Activated T-cell treated with anti-CD3 and anti-CD28 coated beads for 4 hours (primary cell): ENCODE results near the gene ZNF750.

Experiments
- DNase-seq: peaks from one replicate; pipeline ENCODE4 v3.0.0-alpha.2; 2020

Gene ZNF750

DNA sequence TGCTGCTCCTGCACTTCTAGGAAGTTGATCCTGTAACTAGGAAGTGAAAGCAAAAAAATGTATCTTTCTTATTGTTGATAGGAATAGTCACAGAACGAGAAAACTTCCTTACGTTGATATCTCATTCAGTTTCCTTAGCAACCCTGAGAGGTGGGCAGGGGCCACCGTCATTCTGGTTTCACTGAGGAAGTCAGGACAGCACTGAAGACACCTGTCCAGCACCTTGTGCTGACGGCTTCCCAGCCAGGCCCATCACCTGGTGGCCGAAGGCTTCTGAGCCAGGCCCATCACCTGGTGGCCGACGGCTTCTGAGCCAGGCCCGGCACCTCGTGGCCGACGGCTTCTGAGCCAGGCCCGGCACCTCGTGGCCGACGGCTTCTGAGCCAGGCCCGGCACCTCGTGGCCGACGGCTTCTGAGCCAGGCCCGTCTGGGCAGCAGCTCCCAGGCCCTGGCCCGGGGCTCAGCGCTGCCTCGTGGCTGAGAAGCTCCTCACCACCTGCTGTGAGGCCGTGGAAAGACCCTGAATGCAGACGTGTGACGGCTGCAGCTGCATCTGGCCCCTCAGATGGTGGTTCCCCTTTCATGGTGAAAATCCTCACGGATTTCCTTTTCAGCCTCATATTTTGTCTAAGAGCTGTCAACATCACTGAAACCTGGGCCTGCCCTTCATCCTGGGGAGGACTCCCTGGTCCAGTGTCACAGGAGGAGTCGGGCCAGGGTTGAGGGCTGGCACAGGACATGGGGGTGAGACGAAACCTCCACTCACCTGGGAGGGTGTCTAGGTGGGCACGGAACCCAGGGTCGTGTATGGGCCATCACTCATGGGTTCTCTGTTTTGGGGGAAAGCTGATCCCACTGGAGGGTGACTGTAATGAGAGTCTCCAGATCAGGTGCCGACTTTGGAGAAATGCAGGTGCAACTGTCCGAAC is 33.0 kb upstream of the ZNF750 start:
- no peak for DNase-seq

DNA sequence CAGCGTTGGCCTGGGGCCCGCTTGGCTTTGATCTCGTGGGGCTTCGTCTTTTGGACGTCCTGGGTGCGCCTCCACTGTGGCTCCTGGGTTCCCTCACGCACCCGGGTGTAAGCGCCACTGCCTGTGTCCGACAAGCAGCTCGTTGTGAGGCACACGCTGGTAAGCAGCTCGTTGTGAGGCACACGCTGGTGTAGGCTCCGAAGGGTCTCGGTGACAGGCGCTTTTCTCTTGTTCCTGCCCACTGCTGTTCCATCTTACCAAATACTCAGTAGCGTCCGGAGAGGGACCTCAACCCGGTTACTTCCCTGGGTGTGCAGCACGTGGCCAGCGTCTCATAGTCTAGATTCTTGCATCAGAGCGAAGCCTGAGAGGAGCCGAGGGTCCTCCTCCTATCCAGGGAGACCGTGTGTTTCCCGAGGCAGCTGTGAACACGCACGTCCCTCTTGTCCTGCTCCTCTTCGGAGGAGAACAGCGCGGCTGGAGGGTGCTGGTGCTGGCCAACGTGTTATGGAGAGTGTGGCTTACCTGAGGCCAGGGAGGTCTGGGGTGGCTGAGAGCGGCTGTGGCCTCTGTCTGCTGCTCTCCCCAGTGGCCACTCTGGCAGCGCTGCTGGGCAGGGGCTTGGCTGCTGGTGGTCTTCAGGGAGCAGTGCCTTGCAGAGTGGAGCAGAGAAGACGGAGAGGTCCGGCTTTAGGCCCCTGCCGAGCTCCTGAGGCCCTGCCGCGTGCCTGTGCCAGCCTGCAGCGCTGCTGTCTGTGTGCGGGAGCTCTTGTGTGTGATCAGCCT is 32.1 kb upstream of the ZNF750 start:
- no peak for DNase-seq

DNA sequence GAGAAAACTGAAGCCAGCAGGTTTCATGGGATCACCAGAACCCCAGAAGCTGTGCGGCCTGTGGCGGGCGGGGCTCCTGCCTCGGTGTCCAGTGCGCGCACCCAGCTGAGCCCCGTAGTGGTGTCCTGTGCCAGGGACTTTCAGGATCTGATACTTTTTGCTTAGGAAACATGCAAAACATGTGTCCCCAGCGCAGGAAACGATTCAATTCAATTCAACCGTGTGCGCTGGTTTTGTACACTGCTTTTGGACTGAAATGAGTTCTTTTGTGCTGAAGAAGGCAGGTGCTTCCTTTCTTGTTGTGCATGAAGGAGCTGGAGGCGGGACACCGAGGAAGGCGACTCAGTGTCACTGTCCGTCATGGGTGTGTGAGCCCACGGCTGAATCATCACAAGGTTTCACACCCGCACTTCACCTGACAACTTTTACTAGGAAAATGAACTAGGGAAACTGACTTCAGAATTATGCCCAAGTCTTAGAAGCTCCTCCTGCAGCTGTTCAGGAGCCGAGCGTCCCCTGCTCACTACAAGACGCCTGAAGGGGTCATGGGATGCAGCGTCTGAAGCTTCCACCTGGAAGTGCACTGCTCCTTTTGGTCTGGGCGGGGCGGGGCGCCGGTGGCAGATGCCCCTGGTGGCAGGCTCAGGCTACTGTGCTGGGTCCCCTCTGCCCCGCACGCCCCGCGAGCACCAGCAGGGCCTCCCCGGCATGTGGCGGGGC is 31.4 kb upstream of the ZNF750 start:
- DNase-seq = no peak

DNA sequence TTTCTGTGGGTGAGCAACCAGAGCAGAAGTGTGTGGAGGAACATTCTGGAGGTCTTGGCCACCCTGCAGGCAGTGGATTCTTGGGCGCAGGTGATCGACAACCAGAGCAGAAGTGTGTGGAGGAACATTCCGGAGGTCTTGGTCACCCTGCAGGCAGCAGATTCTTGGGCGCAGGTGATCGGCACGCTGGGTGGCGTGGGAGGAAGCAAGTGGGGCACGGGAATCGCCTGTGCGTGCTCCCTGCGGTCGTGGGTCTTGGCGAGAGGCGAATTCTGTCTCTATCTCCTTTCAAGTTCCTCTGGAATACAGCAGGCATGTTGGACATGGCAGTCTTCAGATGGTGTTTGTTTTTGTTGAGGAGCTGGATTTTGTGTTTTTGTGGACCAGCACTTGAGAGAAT is 30.7 kb upstream of the ZNF750 start:
- no peak for DNase-seq

DNA sequence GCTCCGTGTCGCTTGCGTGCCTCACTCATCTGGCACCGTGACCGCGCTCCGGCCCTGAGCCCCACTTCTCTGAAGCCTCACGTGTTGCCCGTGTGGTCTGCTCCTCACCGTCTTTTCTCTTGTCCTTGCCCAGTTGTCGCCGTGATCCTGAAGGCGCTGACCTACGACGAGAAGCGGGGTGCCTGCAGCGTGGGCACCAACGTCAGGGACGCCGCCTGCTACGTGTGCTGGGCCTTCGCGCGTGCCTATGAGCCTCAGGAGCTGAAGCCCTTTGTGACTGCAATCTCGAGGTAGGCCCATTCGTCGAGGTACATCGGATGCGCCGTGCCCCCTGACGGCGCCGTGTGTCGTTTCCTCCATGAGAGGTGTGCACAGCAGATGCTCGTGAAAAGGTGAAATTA is 30.3 kb upstream of the ZNF750 start:
- no peak for DNase-seq

DNA sequence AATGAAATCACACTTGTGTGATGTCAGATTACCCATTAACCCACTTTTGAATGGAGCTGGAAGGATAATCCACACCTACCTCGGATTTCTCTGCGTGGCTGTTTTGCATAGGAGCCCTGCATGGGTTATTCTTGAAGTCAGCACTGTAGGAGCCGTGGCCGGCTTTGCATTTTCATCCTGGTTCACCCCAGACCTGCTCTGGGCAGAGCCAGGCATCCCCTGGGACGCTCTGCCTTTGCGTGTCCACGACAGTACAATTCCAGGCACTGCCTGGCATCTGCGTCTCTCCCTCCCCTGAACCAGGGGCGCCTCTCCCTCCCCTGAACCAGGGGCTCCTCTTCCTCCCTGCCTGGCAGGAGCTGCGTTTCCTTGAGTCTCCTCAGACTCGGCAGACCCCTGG is 29.7 kb upstream of the ZNF750 start:
- DNase-seq = no peak

DNA sequence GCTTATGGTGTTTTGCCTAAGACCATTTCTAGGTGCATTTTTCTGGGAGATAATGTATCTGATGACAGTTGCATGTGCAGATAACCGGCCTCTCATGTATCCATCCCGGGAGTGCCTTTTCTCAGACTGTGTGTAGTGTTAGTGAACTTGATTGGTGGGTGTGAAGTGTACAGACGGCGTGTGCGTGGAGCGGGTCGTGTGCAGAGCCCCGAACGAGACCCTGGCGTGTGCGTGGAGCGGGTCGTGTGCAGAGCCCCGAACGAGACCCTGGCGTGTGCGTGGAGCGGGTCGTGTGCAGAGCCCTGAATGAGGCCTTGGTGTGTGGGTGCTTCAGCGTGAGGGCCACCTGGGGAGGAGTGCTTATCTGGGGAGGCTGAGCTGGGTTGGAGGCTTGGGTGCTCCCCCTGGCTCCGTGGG is 28.9 kb upstream of the ZNF750 start:
- DNase-seq = no peak

DNA sequence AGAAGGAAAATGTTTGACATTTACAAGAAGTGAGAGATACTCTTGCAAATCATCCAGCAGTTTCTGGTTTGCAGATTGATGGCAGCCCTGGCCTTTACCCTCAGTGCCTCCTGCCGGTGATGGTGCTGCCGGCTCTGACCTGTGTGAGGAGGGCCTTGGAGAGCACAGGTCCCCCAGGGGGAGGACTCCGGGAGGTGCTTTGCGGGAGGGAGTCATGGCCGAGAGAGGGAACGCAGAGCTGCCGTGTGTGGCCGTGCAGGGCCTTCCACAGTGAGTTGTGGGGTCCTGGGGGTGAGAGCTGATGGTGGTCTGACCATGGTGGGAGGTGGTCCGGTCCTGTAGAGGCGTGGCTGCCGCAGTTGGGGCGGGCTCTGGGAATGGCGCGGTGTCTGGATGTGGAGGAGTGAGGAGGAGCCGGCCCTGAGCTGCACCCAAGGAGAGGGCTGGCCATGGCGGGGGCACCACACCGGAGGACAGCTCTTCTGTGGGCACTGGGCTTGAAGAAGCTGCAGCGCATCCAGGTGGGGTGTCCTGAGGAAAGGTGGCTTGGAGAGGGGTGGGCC is 28.0 kb upstream of the ZNF750 start:
- DNase-seq = no peak

DNA sequence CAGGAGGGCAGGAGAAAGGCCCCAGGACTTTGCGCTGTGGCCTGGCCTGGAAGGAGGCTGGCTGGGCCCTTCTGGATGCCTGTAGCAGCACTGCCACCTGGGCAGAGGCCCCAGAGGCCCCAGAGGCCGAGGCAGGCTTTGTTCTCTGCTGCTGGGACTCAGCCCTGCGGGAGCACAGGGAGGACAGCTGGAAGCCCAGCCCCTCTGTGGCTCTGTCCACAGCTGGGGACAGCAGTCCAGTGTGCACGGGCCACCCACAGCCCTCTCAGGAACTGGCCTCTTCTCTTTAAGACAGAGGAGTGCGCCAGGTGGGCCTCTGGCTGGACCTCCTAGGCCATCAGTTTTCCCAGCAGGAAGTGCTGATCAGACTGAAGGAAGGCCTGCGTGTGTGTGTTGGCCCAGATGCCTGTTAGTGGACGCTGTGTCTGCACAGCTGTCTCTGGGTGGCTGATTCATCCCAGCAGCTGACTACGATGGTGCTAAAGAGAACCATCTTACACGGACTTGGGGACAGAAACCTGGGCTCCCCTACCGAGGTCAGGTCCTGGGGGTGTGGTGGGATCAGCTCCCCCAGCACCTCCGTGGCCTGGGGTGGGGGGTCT is 26.9 kb upstream of the ZNF750 start:
- no peak for DNase-seq

DNA sequence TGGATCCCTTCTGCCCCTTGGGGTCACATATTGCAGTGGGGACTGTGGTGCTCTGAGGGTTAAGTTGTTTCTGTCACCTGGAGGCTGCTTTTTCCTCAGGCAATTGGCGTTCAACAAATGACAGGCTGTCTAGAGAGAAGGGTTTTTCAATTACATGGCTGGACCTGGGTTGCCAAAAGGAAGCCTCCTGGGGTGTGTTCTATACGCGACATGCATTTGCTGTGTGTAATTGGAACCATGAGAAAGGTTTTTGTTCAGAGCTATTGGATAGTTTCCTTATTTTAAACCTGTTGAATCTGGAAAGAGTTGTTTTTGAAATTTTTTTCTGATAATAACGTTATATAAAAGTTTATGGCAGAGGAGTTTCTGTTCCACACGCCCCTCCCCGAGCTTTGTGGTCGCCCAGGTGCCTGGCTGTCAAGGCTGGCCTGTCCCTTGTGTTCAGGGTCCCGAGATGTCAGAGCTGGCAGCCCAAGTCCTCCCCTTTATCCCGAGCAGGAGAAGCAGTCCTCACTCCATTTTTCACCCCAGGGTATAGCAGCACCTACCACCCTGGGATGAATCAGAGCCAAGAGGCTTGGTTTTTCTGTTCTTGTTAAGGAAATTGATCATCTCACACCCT is 26.1 kb upstream of the ZNF750 start:
- DNase-seq = no peak

DNA sequence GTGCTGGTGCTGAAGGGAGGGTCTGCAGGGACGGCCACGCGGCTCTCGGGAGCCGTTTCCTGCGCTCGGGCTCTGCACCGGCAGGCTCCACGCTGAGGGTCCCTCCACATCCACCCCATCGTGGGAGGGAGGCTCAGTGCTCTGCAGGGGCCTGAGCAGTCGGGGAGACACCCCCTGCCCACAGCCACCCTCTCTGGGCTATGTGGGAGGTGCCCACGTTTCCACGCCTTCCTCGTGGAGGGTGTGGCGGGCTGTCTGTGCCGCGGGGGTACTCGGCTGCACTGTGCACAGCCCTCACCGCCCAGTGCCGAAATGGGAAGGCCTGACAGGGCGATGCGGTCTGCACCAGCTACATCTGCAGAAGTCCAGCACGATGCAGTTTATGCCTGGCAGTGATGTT is 25.5 kb upstream of the ZNF750 start:
- DNase-seq = no peak

DNA sequence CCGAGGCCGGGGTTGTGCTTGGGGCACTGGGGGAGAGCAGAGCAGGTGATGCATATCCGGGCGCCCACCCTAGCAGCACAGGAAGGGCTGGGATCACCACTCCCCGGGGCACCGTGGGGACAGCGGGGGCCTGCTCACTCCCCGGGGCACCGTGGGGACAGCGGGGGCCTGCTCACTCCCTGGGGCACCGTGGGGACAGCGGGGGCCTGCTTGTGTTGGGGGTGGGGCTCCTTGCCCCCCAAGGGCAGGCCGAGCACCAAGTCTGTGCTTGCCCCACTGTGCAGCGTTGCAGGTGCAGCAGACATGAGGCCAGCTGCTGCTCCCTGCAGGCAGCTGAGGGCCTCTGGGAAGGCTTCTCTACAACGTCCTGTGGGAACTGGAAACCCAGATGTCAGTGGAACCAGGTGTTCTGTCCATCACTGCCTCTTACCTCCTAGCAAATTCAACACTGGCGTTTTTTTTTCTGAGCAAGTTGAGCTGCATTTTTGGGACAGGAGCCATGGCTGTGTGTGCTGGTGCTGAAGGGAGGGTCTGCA is 25.0 kb upstream of the ZNF750 start:
- DNase-seq = no peak

DNA sequence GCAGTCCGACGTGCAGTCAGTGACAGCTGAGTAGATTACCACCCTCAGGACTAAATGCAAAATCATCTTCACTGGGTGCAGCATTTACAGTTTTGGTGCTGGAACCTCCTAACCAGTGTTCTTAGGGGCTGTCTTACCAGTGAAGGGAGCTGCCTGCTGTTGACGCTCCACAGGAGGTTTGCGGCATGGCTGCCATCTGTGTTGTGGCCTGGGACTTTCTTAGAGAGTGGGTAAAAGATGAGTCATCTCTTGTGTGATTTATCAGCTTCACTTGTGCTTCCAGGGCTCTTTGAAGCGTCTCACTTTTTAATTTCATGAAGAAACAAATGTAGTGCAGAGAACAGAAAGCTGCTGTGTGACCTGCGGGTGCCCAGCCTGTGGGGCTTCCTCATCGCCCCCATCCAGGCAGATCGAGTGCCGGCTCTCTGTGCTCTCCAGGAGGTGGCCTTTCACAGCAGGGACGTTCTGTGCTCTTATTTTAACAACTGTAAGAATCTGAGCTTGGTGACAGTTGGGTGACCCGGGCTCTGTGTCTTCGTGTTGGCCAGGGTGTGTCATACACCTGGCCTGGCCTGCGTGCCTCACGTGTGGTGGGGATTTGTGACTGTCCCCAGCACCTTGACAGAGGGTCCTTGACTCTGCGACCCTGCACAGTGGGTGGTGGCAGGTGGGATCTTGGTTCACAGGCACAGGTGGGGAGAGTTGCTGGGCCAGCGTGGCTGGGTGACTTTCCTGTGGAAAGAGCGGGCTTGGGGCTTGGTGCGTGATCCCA is 24.3 kb upstream of the ZNF750 start:
- DNase-seq = peak; percentile 71

DNA sequence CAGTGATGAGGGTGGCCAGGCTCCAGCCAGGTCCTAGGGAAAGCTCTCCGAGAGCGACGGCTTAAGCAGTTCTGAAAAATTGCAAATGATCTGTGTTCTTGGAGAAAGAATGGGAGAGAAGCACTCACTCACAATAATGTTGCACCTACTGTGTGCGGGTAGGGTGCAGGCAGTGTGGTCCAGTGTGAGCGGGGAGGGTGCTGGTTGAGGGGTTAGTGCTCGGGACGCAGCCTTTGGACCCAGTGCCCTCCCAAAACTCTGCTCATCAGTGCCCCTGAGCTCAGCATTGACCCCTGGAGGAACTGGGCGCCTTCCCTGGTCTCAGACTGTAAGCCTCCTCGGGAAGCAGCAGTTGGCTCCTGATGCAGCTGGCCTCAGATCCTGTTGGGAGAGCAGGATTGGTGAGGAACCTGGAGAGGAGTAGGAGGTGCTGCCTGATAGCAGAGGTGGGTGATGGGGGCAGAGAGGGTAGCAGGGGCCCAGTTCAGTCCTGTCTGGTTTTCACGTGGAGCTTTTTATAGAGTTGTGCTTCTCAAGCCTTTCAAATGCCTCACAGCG is 23.6 kb upstream of the ZNF750 start:
- no peak for DNase-seq

DNA sequence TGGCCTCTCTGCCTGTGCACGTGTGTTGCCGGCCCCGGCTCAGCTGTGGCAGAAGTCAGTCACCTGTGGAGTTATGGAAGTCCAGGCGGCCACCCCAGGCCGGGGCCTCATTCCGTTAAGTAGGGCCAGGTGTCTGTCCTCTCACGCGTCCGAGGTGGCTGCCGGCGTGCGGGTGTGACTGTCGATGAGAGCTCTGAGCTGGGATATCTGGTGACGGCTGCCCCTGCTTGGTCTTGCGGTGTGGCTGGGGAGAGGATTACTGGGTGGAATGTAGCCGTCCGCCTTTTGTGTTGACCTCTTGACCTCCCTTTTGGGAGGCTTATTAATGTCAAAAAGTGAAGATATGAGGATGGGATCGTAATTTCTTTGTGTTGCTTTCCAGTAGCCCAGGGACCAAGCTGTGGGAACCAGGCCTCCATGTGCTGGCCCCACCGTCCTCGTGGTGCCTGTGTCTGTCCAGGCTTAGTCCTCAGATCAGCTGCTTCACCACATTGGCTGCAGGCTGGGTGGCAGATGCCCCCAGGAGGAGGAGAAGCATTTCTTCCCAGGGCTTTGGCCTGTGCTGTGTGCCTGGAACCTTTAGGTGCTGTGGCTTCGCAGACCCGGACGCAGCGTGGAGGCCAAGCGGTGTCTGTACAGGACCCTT is 23.0 kb upstream of the ZNF750 start:
- DNase-seq = no peak

DNA sequence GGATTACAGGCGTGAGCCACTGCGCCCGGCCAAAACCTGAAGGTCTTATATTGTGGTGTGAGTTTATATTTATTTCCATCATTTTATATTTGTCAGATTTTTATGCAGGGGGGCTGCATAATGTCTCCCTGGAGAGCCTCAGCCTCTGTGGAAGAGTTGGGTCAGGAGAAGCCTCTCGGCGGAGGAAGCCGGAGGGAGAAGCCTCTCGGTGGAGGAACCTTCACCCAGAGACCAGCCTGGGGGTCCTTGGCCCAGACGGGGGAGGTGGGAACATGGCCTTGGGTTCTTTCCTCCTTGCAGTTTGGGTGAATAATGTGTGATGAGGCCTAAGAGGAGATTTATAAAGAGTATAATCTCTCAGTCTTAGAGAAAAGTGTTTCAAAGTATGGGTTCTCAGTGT is 22.4 kb upstream of the ZNF750 start:
- no peak for DNase-seq

DNA sequence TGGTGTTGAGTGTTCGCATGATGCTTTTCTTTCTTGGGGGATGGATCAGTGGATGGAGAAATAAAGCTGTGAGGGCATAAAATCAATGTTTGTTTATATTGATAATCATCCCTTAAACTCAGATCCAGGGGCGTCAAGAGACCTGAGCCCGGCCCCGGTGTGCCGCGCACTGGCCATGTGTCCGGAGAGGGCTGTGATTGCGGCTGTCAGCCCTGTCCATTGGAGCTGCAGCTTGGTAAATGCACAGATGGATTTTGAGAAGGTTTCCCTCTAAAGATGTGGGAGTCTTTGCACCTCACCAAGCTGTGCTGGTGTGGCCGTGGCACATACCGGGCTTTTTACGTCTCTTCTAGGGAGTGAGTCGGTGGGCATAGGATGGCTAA is 21.6 kb upstream of the ZNF750 start:
- no peak for DNase-seq

DNA sequence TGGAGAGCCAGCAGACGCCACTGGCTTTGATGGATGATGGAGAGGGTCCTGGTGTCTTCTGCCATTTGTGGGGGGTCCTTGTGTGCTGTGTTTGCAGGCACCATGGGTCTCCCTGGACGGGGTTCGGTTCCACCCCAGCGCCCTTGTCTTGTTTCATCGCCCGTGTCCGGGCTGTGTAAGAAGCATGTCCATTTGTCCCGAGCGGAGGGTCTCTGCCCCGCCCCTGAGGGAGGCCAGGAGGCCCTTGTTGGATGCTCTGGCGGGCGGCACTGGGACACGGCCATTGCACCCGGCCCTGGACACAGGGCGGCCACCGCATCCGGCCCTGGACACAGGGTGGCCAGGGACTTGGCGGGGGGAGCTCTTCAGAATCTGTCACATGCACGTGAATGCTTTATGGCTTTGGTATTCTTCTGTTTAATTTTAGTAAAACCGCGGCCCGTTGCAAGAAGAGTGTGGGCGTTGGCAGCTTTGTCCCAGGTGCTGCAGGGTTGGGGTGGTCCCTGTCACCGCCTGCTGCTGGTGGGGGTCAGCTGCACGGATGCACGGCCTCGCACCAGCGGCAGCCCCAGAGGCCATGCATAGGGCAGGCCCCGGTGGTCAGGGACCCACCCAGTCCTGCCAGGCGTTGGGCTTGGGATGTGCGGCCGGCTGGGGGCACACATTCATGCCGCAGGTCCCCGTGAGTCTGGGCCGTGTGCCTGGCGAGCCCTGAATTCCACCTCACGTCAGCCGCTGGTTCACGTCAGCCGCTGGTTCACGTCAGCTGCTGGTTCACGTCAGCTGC is 21.0 kb upstream of the ZNF750 start:
- no peak for DNase-seq
